GM19455 (cell line): ENCODE data around the gene HTR2C.
"Not testable (repeated sequence)": the region's sequence is repeated elsewhere in the genome, so short reads cannot be mapped to it uniquely, and the experiment has no call there.

Source experiments
- ATAC-seq: cut with Tn5 transposase; IDR thresholded peaks from one replicate; pipeline ENCODE4 v1.9.1; 2021; ENCODE audit not compliant: unreplicated experiment

Gene HTR2C

DNA sequence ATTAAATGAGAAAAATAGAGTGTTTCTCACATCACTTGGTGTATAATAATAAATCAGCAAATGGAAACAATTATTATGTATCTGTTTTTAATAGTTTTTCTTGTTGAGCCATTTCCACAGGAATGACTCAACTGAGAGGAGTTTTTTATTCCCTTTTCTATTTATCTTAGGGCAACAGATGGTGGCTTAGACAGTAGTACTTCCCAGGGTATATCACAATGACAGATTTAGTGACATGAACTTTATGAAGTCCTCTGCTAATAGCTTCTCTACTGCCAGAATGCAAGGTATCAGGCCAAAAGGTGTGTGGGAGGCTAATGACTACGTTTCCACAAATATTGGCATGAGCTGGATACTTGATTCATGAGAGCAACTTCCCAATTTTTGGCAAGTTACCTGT, 126.7 kb downstream of the HTR2C start:
- no peak for ATAC-seq

DNA sequence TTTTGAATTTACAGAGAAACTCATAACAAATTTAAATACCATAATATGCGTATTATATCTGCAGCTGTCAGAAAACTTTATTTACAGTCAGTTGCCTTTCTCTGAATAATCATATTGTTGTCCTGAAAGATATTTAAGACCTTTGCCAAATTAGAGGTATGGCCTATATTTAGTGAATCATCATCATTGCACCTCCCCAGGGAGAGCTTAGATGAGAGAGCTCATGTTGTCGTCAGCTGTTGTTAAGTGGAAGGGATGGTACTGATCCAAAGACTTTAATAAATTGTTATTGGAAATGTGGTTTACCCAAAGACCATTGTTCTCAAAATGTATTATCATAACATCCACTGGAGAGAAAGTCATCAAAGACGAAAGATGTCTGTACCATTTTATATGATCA, 128.6 kb downstream of the HTR2C start:
- ATAC-seq: no peak

DNA sequence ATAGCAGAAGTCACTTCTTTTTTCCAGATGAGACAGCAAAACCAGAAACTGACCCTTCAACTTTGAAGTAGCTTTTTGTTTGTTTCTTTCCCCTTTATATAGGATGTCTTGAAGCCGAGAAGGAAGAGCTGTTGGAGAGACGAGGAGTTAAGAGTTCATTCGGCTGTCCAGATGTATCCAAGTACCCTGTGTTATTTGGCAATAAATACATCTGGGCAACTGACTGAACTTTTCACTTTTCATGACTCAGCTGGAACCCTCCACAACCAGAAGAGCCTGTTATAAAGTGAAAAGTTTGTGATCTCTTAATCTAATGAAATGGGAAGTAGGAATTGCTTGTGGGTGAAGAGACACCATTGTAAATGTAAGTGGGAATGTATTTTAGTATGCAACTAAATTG, 131.2 kb downstream of the HTR2C start:
- no peak for ATAC-seq

DNA sequence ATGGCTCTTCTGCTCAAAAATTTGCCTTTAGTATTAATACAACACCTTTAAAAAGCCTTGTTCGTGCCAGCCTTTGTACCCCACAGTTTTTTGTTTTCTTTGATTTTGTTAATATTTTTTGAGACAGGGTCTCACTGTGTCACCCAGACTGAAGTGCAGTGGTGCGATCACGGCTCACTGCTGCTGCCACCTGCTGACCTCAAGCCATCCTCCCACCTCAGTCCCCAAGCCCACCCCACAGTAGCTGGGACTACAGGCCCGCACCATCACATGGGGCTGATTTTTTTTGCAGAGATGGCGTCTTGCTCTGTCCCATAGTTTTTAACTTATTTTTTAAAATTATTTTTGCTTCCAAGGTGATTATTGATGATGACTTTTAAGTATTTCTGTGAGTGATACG, 134.0 kb downstream of the HTR2C start:
- ATAC-seq: no peak

DNA sequence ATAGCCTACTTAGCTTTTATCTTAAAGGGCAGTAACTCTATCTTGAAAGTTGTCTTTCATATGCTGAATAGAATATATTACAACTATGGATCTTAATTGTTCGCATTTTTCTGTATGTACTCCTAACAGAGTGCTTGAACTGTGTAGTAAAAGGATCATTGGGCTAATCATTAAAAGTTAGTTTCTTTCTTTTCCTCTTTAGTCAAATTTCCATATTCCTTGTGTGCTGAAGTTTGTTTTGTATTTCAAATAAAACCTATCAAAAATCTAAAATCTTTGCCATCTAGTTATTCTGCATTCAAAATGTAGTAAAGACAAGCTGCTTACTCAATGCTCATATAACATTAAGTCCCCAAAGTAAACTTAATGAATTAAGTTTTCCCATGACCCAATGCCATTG, 182.7 kb downstream of the HTR2C start:
- ATAC-seq: no peak

DNA sequence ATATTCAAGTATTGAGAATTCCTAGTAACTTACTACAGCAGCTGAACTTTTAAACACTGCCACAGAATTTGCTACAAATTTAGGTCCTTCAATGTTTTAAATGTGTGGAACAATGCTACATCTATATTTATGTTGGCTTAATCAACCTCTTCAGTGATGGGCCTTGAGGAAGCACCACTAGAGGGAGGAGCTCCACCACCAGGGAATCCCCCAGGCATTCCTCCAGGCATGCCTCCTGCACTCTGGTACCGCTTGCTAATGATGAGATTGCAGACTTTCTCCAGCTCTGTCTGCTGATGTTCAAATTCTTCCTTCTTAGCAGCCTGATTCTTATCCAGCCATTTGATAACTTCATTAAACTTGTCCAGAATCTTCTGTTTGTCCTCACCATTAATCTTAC, 190.8 kb downstream of the HTR2C start:
- ATAC-seq: no peak

DNA sequence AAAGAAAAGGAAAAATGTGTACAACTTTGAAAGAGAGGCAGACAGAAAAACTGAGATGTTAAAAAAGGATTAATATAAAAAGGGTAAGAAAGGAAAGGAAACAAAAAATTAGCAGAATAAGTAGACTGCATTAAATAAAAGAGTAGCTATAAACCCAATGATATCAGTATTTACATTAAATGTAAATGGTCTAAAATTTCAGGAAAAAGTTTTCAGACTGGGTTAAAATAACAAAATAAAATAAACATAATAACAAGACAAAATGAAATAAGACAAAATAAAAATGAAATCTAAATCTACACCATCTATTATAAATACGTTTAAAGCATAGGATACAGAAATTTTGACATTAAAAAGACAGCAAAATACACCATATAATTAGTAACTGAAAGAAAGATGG, 199.0 kb downstream of the HTR2C start:
- ATAC-seq: no peak

DNA sequence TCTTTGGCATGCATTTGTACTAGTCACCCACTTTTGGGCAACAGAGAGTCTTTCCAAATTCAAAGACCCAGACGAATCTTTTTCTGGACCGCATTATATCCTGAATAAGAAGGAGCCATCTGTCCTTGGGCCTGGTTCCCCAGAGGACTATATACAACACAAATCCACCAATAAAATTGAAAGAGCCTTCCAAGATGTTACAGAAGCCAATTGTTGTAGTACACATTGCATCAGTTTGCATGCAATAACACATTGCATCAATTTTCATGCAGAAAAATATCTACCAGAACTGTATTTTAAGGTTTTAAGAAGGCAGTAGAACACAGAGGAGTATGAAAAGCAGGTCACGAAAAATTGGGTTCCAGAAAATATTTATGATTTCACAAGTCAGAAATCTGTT, 203.2 kb downstream of the HTR2C start:
- no peak for ATAC-seq

DNA sequence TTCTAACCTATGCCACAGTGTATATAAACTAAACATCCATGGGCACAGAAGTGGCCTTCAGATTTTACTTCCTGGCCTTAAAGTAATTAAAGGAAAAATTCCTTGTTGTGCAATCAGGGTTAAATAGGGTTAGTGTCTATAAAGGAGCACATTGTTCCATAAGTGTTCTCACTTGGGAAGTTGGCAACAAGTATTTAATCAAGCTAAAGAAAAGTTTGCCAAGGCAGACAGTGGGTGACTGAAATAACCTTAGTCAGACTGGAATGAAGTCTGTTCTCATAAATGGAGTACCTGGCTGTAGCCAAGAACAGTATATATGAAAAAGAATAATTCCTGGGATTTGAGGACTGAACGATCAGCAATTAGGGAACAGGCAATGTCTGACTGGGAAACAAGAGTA, 213.6 kb downstream of the HTR2C start:
- ATAC-seq: no peak

DNA sequence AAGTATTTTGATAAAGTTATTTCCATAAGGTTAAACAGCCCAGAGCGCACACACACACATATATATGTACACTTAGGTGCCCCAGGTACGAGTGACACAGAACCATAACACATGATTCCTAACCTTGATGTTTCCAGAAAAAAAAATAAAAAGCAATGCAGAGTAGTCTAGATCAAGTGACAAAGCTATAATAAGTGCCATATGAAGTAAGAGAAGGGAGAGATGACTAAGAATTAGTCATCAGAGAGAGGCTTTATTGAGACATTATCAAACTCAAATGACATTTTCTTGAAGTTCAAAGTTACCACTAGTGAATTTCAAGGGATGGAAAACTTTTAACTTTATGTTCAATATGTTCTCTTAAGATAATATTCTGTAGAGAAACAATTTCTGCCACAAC, 215.0 kb downstream of the HTR2C start:
- ATAC-seq: no peak

DNA sequence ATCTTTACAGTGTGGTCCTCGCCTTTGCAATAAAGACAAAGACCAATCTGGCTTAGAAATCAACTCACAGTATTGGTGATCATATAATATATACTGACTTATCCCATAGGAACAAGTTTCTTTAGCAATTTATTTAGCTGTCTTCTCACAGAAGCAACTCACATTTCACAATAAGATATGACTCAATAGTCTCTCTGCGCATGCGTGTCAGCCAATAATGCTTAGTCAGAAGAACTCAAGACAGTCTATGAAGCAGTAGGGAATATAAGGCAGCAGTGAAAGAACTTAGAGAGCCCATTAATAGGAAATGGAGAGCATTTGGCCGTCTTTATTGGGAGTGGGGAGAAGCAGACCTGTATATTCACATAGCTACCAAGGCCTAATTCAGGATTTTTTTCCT, 216.8 kb downstream of the HTR2C start:
- no peak for ATAC-seq

DNA sequence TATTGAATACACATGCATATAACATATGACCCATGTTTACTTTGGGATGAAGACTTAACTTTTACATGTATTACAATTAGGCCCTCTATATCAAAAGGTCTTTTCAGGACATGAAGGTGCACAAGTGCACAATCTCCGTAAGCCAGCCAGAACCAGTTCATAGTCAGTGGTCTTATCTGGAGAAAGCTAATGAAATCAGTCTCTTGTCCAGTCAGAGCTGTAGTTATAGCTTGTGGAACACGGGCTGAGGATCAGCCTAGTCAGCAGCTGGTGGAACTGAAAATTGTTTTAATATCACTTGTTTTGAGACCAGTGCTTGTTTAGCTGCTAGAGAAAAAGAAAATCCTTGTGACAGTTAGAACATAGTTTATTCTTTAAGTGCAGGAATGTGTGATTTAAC, 235.6 kb downstream of the HTR2C start:
- ATAC-seq: no peak

DNA sequence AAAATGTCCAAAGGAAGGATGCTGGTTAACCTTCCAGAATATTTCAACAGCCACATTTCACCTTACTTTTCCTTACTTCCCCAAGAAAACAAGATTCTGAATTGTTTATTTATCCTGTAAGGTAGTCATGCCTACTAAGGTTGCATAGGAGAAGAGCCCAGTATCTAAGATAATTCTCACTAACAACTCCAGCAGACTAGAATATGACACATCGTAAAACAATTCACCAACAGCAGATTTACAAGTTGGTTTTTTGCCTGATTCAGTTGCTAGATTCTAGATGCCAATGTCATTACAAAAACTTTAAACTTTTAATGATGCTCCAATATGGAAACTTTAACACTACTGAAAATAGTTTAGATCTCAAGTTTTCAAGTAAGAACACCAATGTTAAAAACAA, 257.2 kb downstream of the HTR2C start:
- ATAC-seq: no peak

DNA sequence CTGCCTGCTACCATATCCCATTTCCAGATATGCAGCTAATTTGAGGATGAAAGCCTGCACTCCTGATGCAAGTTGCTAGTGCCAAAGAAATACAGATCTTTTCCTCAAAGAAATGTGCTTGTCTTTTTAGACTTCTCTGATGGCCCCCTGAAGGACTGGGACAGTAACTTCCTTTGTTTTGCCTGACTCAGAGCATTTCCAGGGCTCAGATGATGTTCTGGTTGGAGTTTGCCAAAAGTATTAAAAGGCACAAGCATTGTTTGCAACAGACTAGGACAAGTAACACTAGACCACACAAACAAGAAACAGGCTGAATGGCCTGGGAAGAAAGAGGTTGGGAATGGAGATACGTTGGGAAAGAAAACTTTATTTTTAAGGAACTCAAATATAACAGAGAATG, 258.3 kb downstream of the HTR2C start:
- no peak for ATAC-seq

DNA sequence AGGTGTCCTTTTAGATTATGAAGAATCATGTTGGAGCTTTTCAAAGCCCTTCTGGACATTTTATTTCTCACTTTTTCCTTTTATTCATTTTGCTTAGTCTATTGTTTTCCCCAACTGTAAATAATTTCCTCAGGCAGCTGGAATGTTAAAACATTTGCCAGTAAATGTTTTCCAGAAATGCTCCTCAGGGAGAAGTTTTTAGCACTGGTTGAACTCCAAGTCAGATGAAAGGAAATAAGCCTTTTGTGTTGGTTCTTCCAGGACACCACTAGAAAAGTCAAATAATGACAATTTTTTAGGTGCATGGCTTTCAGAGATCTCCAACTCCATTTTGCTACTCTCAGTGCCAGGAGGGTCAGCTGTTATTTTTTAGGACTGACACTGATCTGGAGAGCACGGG, 305.6 kb downstream of the HTR2C start:
- ATAC-seq: no peak

DNA sequence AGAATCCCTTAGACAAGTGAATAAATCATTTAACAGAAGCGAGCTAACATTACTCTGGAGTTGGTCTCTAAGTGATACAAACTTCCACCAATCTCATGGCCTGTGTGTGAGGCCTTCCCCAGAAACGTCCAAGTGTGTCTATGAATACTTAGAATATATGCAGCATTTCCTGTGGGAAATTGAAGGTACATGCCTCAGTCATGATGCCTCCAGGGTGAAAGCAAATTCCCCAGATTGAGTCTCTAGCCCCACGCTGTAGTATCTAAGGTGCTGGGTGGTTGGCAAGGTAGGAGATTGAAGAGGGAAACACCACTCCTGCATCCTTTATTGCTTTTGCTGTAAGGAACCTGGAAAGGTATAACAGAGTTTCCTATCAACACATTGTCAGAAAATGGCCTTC, 319.7 kb downstream of the HTR2C start:
- no peak for ATAC-seq

DNA sequence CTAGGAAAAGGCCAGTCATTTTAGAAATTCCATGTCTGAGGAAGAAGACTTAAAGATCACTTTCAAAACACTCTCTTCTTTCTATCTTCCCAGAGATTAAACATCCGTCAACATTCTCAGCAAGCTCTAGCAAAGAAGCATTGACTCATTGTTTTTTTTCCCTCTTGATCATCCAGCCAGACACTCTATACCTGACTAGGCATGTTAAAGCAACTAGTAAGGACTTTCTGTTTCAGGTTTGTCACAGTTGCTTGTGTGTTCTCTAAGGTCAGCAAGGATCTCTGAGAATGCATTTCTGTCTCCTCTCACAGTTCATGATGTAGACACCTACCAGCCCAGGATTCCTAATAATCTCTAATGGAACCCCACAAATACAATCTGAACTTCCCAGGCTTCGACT, 321.4 kb downstream of the HTR2C start:
- no peak for ATAC-seq

DNA sequence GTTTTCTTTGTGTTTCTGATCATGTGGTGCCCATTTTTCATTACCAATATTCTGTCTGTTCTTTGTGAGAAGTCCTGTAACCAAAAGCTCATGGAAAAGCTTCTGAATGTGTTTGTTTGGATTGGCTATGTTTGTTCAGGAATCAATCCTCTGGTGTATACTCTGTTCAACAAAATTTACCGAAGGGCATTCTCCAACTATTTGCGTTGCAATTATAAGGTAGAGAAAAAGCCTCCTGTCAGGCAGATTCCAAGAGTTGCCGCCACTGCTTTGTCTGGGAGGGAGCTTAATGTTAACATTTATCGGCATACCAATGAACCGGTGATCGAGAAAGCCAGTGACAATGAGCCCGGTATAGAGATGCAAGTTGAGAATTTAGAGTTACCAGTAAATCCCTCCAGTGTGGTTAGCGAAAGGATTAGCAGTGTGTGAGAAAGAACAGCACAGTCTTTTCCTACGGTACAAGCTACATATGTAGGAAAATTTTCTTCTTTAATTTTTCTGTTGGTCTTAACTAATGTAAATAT, 323.2 kb downstream of the HTR2C start:
- no peak for ATAC-seq

DNA sequence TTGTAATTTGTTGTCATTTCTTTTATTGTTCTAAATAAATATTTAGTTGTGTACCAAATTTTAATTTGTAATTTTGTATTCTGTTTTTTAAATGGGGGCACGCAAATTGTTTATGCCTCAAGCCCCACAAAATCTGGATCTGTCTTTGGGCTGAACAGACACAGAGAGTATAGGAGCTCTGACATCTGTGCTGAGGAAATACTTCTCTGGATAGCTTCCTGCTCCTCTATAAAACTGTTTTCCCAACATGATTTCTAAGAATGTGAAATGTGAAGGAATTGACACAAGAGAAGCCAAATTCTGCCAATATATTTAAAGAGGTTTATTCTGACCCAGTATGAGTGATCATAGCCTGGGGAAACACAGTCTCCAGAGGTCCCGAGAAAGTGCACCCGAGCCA, 340.5 kb downstream of the HTR2C start:
- ATAC-seq: no peak

DNA sequence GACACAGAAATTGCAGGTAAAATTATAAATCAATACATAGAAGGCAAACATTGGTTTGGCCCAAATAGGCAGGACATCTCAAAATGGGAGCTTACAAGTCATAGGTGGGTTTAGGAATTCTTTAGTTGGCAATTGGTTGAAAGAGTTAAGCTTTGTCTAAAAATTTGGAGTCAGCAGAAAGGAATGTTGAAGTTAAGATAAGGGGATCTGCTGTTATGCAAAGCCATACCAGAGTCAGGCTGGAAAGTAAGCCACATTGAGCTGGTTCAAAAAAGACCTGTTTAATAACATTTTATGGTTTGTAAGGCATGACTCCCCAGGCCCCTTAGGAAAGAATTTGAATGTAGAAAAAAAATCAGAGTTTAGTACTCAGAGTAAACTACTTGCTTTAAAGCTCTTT, 341.0 kb downstream of the HTR2C start:
- ATAC-seq: no peak

DNA sequence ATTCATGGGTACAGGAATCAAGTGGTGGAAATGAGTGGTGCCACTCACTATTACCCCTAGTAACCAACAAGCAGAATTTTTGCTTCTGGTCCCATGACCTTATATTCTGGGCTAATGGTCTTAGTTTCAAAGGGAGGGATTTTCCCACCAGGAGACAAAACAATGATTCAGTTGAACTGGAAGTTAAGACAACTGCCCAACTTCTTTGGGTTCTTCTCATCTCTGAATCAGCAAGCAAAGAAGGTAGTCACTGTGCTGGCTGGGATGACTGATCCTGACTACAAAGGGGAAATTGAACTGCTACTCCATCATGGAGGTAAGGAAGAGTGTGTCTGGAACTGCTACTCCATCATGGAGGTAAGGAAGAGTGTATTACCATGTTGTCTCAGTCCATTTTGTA, 346.3 kb downstream of the HTR2C start:
- no peak for ATAC-seq

DNA sequence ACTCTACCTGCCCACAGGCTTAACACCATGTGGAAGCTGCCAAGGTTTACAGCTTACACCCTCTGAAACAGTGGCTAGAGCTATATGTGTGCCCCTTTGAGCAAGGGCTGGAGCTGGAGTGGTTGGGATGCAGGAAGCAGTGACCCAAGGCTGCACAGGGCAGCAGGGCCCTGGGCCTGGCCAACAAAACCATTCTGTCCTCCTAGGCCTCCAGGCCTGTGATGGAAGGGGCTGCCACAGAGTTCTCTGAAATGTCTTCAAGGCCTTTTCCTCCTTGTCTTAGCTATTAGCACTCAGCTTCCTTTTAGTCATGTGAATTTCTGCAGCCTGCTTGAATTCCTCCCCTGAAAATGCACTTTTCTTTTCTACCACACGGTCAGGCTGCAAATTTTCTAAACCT, 348.7 kb downstream of the HTR2C start:
- no peak for ATAC-seq

DNA sequence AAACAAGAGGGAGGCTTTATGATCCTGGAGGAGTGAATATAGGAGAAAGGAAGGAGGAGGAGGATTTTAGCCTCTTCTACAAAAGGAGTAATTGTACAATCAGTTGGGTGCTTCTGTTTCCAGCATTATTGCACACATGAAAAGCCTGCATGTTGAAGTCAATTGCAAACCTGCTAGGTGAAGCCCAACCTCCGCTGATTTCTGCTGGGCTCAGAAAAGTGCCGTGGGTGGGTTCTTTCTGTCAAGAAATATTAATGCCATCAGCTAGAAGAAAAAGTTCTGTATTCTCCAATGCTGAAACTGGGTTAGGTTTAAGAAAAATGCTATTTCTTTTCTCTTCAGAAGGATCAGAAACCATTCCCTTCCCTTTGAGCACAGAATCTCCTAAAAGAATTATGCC, 349.4 kb downstream of the HTR2C start:
- not testable (repeated sequence) for ATAC-seq

DNA sequence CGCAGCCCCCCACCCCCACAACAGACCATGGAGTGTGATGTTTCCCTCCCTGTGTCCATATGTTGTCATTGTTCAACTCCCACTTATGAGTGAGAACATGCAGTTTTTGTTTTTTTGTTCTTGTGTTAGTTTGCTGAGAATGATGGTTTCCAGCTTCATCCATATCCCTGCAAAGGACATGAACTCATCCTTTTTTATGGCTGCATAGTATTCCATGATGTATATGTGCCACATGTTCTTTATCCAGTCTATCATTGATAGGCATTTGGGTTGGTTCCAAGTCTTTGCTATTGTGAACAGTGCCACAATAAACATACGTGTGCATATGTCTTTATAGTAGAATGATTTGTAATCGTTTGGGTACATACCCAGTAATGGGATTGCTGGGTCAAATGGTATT, 353.2 kb downstream of the HTR2C start:
- not testable (repeated sequence) for ATAC-seq
